SK-N-SH treated with all-trans-retinoic acid at 6 μM for 48 hours (cell line): ENCODE results near the gene PHYHIPL.

Experiments
- ATAC-seq: fragments of 200-7000 bp; cut with Tn5 transposase; 3 replicates; pipeline ENCODE4 v1.9.1; 2020; ENCODE audit warnings: mild to moderate bottlenecking, moderate library complexity
- ARNTL ChIP-seq: fragments of 450-650 bp; formaldehyde crosslinking; IDR thresholded peaks from 2 replicates; pipeline ENCODE4 v1.5.0; 2020; ENCODE audit warnings: low read depth, mild to moderate bottlenecking, moderate library complexity, borderline replicate concordance
- BACH2 ChIP-seq: fragments of 250-450 bp; sonication (Bioruptor Pico); IDR thresholded peaks from 2 replicates; pipeline ENCODE4 v1.9.0; 2021; ENCODE audit warnings: mild to moderate bottlenecking, borderline replicate concordance
- ESRRG ChIP-seq: fragments of 250-450 bp; sonication (Bioruptor Pico); IDR thresholded peaks from 2 replicates; pipeline ENCODE4 v1.6.1; 2021; ENCODE audit warnings: mild to moderate bottlenecking
- GLIS3 ChIP-seq: fragments of 250-450 bp; sonication (Bioruptor Pico); IDR thresholded peaks from 2 replicates; pipeline ENCODE4 v1.5.0; 2020; ENCODE audit warnings: mild to moderate bottlenecking, moderate library complexity
- OSR1 ChIP-seq: fragments of 250-450 bp; sonication (Bioruptor Pico); IDR thresholded peaks from 2 replicates; pipeline ENCODE4 v1.8.0; 2022; ENCODE audit warnings: moderate library complexity, mild to moderate bottlenecking, inconsistent platforms
- PPARA ChIP-seq: fragments of 250-450 bp; sonication (Bioruptor Pico); IDR thresholded peaks from 2 replicates; pipeline ENCODE4 v1.5.0; 2020; ENCODE audit warnings: mild to moderate bottlenecking, borderline replicate concordance
- RARB ChIP-seq: fragments of 250-450 bp; sonication (Bioruptor Pico); IDR thresholded peaks from 2 replicates; pipeline ENCODE4 v1.8.0; 2021; ENCODE audit warnings: mild to moderate bottlenecking, moderate library complexity
- TCF4 ChIP-seq: fragments of 250-450 bp; sonication (Bioruptor Pico); IDR thresholded peaks from 2 replicates; pipeline ENCODE4 v1.8.0; 2021; ENCODE audit warnings: mild to moderate bottlenecking, moderate library complexity, borderline replicate concordance
- TOX ChIP-seq: fragments of 250-450 bp; sonication (Bioruptor Pico); IDR thresholded peaks from 2 replicates; pipeline ENCODE4 v1.8.0; 2021; ENCODE audit warnings: mild to moderate bottlenecking, moderate library complexity, borderline replicate concordance
- ZC3H10 ChIP-seq: fragments of 250-450 bp; sonication (Bioruptor Pico); IDR thresholded peaks from 2 replicates; pipeline ENCODE4 v1.5.1; 2021; ENCODE audit warnings: mild to moderate bottlenecking, moderate library complexity
- ZFP3 ChIP-seq: fragments of 250-450 bp; sonication (Bioruptor Pico); IDR thresholded peaks from 2 replicates; pipeline ENCODE4 v1.5.0; 2020; ENCODE audit warnings: mild to moderate bottlenecking, moderate library complexity
- ZNF70 ChIP-seq: fragments of 450-650 bp; formaldehyde crosslinking; IDR thresholded peaks from 2 replicates; pipeline ENCODE4 v1.5.0; 2020; ENCODE audit warnings: mild to moderate bottlenecking, moderate library complexity
- ZNF8 ChIP-seq: fragments of 450-650 bp; formaldehyde crosslinking; IDR thresholded peaks from 2 replicates; pipeline ENCODE4 v1.5.0; 2020; ENCODE audit warnings: mild to moderate bottlenecking, moderate library complexity
- TF ChIP-seq, protein P1 (sequence below): fragments of 250-450 bp; sonication (Bioruptor Pico); IDR thresholded peaks from 2 replicates; pipeline ENCODE4 v1.5.0; 2020; ENCODE audit warnings: mild to moderate bottlenecking, moderate library complexity
- TF ChIP-seq, protein P2 (sequence below): fragments of 250-450 bp; sonication (Bioruptor Pico); IDR thresholded peaks from 2 replicates; pipeline ENCODE4 v1.8.0; 2020; ENCODE audit warnings: mild to moderate bottlenecking, moderate library complexity, borderline replicate concordance
- TF ChIP-seq, protein P3 (sequence below): fragments of 250-450 bp; sonication (Bioruptor Pico); IDR thresholded peaks from 2 replicates; pipeline ENCODE4 v1.5.1; 2021; ENCODE audit warnings: mild to moderate bottlenecking, moderate library complexity
- TF ChIP-seq, protein P4 (sequence below): fragments of 250-450 bp; sonication (Bioruptor Pico); IDR thresholded peaks from 2 replicates; pipeline ENCODE4 v1.5.1; 2020; ENCODE audit warnings: low read depth, mild to moderate bottlenecking, moderate library complexity
- TF ChIP-seq, protein P5 (sequence below): fragments of 250-450 bp; sonication (Bioruptor Pico); IDR thresholded peaks from 2 replicates; pipeline ENCODE4 v1.8.0; 2021; ENCODE audit warnings: low read depth, mild to moderate bottlenecking, moderate library complexity, borderline replicate concordance

The PHYHIPL gene

DNA sequence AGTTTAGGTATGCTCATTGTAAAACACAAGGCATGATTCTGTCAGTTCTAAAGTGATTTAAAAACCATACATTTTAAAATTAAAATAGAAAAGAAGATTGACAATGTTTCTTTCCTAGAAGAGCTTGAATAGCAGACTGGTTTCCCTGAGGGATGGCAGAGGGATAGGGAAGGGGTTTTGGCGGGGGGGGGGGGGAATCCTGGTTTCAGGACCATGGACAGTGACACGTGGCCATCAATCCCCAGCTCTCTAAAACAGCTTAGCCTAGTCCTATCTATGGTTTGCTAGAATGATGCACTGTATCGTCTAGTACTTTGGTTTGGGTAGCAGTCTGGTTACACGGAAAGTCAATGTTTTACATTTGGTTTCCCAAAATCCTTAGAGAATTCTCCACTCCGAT lies 88.7 kb downstream of the PHYHIPL start (continued):
- TF ChIP-seq, protein P1, sequence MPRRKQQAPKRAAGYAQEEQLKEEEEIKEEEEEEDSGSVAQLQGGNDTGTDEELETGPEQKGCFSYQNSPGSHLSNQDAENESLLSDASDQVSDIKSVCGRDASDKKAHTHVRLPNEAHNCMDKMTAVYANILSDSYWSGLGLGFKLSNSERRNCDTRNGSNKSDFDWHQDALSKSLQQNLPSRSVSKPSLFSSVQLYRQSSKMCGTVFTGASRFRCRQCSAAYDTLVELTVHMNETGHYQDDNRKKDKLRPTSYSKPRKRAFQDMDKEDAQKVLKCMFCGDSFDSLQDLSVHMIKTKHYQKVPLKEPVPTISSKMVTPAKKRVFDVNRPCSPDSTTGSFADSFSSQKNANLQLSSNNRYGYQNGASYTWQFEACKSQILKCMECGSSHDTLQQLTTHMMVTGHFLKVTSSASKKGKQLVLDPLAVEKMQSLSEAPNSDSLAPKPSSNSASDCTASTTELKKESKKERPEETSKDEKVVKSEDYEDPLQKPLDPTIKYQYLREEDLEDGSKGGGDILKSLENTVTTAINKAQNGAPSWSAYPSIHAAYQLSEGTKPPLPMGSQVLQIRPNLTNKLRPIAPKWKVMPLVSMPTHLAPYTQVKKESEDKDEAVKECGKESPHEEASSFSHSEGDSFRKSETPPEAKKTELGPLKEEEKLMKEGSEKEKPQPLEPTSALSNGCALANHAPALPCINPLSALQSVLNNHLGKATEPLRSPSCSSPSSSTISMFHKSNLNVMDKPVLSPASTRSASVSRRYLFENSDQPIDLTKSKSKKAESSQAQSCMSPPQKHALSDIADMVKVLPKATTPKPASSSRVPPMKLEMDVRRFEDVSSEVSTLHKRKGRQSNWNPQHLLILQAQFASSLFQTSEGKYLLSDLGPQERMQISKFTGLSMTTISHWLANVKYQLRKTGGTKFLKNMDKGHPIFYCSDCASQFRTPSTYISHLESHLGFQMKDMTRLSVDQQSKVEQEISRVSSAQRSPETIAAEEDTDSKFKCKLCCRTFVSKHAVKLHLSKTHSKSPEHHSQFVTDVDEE (CRISPR knock-in tag), result no peak
- TF ChIP-seq ZFP3 (CRISPR knock-in tag), result no peak

DNA sequence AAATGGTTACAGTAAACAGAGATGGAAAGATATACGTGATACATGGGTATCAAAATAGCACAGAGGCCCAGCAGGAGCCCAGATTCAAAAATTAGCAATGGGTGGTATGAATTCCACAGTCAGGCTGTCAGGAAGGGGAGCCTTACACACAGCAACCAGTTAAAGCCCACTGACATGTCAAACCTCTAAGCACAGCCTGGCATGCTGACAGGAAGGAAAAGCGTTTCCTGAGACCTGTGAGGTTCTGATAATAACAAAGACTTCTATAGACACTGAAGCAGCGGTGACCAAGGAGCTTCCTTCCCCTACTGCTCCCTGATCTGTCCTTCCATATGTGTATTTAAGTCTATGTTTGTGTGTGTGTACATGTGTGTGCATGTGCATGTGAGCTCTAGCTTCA lies 89.9 kb downstream of the PHYHIPL start:
- ATAC-seq, result no peak
- TF ChIP-seq TOX, result no peak
- no peak for TF ChIP-seq ARNTL
- no peak for TF ChIP-seq OSR1 (CRISPR knock-in tag)
- TF ChIP-seq ZFP3 (CRISPR knock-in tag), result no peak
- TF ChIP-seq ZNF70 (CRISPR knock-in tag), result no peak
- no peak for TF ChIP-seq BACH2 (CRISPR knock-in tag)
- TF ChIP-seq PPARA (CRISPR knock-in tag), result no peak

DNA sequence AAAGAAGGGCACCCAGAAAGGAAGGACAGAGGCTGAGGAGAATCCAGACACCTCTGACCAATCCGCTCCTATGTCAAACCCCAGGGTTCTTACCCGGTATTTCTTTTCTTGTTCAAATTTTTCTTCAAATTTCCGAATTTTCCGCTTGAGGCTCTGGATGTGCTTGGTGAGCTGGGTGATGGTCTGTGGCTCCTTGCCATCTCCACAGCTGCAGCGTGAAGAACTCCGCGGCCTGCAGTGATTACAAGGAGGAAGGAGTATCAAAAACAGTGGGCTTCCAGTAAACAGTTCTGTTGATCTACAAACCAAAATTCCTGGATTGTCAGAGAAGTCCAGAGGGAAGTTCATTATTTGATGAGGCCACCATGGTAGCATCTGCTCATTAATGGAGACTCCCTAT lies 92.0 kb downstream of the PHYHIPL start:
- no peak for TF ChIP-seq TOX
- TF ChIP-seq, protein P2, sequence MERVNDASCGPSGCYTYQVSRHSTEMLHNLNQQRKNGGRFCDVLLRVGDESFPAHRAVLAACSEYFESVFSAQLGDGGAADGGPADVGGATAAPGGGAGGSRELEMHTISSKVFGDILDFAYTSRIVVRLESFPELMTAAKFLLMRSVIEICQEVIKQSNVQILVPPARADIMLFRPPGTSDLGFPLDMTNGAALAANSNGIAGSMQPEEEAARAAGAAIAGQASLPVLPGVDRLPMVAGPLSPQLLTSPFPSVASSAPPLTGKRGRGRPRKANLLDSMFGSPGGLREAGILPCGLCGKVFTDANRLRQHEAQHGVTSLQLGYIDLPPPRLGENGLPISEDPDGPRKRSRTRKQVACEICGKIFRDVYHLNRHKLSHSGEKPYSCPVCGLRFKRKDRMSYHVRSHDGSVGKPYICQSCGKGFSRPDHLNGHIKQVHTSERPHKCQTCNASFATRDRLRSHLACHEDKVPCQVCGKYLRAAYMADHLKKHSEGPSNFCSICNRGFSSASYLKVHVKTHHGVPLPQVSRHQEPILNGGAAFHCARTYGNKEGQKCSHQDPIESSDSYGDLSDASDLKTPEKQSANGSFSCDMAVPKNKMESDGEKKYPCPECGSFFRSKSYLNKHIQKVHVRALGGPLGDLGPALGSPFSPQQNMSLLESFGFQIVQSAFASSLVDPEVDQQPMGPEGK (CRISPR knock-in tag), result no peak
- TF ChIP-seq, protein P3, sequence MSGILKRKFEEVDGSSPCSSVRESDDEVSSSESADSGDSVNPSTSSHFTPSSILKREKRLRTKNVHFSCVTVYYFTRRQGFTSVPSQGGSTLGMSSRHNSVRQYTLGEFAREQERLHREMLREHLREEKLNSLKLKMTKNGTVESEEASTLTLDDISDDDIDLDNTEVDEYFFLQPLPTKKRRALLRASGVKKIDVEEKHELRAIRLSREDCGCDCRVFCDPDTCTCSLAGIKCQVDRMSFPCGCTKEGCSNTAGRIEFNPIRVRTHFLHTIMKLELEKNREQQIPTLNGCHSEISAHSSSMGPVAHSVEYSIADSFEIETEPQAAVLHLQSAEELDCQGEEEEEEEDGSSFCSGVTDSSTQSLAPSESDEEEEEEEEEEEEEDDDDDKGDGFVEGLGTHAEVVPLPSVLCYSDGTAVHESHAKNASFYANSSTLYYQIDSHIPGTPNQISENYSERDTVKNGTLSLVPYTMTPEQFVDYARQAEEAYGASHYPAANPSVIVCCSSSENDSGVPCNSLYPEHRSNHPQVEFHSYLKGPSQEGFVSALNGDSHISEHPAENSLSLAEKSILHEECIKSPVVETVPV, result no peak
- no peak for TF ChIP-seq GLIS3
- no peak for TF ChIP-seq ZC3H10 (CRISPR knock-in tag)
- TF ChIP-seq TCF4 (CRISPR knock-in tag), result no peak
- TF ChIP-seq ESRRG (CRISPR knock-in tag), result no peak
- no peak for TF ChIP-seq ZNF8 (CRISPR knock-in tag)
- ATAC-seq, result no peak

DNA sequence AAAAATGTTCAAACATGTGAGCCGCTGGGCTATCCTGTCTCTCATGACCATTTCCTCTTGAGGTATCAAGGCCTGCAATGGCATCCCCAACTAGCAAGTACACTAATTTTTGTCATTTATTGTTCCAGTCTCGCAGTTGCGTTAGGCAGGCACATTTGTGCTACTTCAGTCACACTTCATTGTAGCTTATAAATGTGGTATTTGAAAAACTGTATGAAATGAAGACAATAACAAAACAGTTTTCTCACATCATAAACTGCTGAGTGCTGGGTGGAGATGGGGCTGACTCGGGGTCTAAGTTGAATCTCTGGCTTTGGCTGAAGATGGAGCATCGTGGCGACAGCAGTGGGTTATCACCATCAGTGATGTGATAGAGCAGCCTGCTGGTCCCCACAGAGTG lies 93.2 kb downstream of the PHYHIPL start:
- TF ChIP-seq PPARA (CRISPR knock-in tag) (no peak), BACH2 (CRISPR knock-in tag) (no peak)
- ATAC-seq, result no peak

DNA sequence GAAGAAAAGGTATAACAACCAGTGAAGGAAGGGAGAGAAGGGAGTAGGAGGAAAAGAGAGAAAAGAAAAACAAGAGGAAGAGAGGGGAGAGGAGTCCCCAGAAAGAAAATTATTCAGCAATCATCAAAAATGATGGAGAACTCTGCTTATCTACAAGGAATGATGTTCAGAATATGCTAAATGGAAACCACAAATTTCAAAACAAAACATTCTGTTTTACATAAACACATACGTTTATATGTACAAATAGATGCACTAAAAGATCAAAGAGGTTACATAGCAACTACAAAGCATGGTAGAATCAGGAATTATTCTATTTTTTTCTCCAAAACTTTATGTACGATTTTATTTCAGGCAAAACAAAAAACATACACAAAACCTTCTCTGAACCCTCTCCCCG lies 94.0 kb downstream of the PHYHIPL start:
- no peak for ATAC-seq
- TF ChIP-seq, protein P2 (CRISPR knock-in tag), result no peak
- no peak for TF ChIP-seq RARB (CRISPR knock-in tag)
- TF ChIP-seq ARNTL, result no peak
- no peak for TF ChIP-seq ZNF8 (CRISPR knock-in tag)
- TF ChIP-seq, protein P4, sequence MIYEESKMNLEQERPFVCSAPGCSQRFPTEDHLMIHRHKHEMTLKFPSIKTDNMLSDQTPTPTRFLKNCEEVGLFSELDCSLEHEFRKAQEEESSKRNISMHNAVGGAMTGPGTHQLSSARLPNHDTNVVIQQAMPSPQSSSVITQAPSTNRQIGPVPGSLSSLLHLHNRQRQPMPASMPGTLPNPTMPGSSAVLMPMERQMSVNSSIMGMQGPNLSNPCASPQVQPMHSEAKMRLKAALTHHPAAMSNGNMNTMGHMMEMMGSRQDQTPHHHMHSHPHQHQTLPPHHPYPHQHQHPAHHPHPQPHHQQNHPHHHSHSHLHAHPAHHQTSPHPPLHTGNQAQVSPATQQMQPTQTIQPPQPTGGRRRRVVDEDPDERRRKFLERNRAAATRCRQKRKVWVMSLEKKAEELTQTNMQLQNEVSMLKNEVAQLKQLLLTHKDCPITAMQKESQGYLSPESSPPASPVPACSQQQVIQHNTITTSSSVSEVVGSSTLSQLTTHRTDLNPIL (CRISPR knock-in tag), result no peak
- no peak for TF ChIP-seq OSR1 (CRISPR knock-in tag)
- TF ChIP-seq, protein P5, sequence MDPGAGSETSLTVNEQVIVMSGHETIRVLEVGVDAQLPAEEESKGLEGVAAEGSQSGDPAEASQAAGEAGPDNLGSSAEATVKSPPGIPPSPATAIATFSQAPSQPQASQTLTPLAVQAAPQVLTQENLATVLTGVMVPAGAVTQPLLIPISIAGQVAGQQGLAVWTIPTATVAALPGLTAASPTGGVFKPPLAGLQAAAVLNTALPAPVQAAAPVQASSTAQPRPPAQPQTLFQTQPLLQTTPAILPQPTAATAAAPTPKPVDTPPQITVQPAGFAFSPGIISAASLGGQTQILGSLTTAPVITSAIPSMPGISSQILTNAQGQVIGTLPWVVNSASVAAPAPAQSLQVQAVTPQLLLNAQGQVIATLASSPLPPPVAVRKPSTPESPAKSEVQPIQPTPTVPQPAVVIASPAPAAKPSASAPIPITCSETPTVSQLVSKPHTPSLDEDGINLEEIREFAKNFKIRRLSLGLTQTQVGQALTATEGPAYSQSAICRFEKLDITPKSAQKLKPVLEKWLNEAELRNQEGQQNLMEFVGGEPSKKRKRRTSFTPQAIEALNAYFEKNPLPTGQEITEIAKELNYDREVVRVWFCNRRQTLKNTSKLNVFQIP, result no peak
- TF ChIP-seq, all 23 proteins: peak for 0
